ENCODE measurements around the gene RACGAP1. TPM values are rescaled to one million over a fixed set of nuclear protein-coding genes. Genes with fewer than 3 reads are reported as not detected.

The RACGAP1 gene
- total and polyA plus RNA-seq, 2 experiments from 2014 or later, result 19.0 to 52.8 TPM

DNA sequence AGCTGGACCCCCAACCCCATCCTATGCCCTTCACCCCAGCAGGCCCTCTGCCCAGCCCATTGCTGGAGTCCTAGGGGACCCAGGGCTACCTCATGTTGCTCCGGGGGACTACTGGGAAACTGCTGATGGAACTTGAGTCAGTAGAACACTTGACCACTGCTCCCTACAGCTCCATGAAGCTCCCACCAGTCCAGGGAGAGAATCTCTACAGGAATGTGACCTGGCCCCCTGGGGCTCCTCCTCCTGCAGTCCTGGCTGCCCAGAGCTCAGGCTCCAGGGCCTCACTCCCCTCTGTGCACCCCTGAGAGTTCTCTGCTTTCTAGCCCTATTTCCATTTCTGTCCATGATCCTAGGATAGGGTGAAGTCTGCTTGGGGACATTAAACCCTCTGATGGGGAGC is 85.6 kb downstream of the RACGAP1 start:
- no peaks in the 10 kb centered on the region for H4K20me1 ChIP-seq (replicated peaks; ENCODE audit: insufficient read depth)
- TF ChIP-seq, protein P1, sequence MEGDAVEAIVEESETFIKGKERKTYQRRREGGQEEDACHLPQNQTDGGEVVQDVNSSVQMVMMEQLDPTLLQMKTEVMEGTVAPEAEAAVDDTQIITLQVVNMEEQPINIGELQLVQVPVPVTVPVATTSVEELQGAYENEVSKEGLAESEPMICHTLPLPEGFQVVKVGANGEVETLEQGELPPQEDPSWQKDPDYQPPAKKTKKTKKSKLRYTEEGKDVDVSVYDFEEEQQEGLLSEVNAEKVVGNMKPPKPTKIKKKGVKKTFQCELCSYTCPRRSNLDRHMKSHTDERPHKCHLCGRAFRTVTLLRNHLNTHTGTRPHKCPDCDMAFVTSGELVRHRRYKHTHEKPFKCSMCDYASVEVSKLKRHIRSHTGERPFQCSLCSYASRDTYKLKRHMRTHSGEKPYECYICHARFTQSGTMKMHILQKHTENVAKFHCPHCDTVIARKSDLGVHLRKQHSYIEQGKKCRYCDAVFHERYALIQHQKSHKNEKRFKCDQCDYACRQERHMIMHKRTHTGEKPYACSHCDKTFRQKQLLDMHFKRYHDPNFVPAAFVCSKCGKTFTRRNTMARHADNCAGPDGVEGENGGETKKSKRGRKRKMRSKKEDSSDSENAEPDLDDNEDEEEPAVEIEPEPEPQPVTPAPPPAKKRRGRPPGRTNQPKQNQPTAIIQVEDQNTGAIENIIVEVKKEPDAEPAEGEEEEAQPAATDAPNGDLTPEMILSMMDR (conservative IDR thresholded peaks at IDR 0.05; ENCODE audit: low read depth in 2 of 2), result no peak
- TF ChIP-seq STAT1 (IDR thresholded peaks at IDR 0.05; ENCODE audit: unreplicated experiment), result no peak
- TF ChIP-seq CREB1 (CRISPR knock-in tag; IDR thresholded peaks at IDR 0.05; ENCODE audit: low read depth), result no peak
- no peak for TF ChIP-seq ZNF114 (CRISPR knock-in tag; IDR thresholded peaks at IDR 0.05)
- no peak for TF ChIP-seq ZNF331 (CRISPR knock-in tag; IDR thresholded peaks at IDR 0.05; ENCODE audit: low read depth)
- no peak for TF ChIP-seq EZH2phosphoT487 (IDR thresholded peaks at IDR 0.05; ENCODE audit: unreplicated experiment)
- TF ChIP-seq POLR2AphosphoS5 (IDR thresholded peaks at IDR 0.05; ENCODE audit: low read depth), result no peak
- no peak for TF ChIP-seq EZH2 (IDR thresholded peaks at IDR 0.05; ENCODE audit: low read depth, unreplicated experiment)
- TF ChIP-seq NANOG (IDR thresholded peaks at IDR 0.05; ENCODE audit: borderline replicate concordance), result no peak
- TF ChIP-seq, protein P2, sequence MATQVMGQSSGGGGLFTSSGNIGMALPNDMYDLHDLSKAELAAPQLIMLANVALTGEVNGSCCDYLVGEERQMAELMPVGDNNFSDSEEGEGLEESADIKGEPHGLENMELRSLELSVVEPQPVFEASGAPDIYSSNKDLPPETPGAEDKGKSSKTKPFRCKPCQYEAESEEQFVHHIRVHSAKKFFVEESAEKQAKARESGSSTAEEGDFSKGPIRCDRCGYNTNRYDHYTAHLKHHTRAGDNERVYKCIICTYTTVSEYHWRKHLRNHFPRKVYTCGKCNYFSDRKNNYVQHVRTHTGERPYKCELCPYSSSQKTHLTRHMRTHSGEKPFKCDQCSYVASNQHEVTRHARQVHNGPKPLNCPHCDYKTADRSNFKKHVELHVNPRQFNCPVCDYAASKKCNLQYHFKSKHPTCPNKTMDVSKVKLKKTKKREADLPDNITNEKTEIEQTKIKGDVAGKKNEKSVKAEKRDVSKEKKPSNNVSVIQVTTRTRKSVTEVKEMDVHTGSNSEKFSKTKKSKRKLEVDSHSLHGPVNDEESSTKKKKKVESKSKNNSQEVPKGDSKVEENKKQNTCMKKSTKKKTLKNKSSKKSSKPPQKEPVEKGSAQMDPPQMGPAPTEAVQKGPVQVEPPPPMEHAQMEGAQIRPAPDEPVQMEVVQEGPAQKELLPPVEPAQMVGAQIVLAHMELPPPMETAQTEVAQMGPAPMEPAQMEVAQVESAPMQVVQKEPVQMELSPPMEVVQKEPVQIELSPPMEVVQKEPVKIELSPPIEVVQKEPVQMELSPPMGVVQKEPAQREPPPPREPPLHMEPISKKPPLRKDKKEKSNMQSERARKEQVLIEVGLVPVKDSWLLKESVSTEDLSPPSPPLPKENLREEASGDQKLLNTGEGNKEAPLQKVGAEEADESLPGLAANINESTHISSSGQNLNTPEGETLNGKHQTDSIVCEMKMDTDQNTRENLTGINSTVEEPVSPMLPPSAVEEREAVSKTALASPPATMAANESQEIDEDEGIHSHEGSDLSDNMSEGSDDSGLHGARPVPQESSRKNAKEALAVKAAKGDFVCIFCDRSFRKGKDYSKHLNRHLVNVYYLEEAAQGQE (IDR thresholded peaks at IDR 0.05; ENCODE audit: unreplicated experiment), result no peak
- TF ChIP-seq, protein P3, sequence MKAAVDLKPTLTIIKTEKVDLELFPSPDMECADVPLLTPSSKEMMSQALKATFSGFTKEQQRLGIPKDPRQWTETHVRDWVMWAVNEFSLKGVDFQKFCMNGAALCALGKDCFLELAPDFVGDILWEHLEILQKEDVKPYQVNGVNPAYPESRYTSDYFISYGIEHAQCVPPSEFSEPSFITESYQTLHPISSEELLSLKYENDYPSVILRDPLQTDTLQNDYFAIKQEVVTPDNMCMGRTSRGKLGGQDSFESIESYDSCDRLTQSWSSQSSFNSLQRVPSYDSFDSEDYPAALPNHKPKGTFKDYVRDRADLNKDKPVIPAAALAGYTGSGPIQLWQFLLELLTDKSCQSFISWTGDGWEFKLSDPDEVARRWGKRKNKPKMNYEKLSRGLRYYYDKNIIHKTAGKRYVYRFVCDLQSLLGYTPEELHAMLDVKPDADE (IDR thresholded peaks at IDR 0.05), result no peak
- TF ChIP-seq, protein P4, sequence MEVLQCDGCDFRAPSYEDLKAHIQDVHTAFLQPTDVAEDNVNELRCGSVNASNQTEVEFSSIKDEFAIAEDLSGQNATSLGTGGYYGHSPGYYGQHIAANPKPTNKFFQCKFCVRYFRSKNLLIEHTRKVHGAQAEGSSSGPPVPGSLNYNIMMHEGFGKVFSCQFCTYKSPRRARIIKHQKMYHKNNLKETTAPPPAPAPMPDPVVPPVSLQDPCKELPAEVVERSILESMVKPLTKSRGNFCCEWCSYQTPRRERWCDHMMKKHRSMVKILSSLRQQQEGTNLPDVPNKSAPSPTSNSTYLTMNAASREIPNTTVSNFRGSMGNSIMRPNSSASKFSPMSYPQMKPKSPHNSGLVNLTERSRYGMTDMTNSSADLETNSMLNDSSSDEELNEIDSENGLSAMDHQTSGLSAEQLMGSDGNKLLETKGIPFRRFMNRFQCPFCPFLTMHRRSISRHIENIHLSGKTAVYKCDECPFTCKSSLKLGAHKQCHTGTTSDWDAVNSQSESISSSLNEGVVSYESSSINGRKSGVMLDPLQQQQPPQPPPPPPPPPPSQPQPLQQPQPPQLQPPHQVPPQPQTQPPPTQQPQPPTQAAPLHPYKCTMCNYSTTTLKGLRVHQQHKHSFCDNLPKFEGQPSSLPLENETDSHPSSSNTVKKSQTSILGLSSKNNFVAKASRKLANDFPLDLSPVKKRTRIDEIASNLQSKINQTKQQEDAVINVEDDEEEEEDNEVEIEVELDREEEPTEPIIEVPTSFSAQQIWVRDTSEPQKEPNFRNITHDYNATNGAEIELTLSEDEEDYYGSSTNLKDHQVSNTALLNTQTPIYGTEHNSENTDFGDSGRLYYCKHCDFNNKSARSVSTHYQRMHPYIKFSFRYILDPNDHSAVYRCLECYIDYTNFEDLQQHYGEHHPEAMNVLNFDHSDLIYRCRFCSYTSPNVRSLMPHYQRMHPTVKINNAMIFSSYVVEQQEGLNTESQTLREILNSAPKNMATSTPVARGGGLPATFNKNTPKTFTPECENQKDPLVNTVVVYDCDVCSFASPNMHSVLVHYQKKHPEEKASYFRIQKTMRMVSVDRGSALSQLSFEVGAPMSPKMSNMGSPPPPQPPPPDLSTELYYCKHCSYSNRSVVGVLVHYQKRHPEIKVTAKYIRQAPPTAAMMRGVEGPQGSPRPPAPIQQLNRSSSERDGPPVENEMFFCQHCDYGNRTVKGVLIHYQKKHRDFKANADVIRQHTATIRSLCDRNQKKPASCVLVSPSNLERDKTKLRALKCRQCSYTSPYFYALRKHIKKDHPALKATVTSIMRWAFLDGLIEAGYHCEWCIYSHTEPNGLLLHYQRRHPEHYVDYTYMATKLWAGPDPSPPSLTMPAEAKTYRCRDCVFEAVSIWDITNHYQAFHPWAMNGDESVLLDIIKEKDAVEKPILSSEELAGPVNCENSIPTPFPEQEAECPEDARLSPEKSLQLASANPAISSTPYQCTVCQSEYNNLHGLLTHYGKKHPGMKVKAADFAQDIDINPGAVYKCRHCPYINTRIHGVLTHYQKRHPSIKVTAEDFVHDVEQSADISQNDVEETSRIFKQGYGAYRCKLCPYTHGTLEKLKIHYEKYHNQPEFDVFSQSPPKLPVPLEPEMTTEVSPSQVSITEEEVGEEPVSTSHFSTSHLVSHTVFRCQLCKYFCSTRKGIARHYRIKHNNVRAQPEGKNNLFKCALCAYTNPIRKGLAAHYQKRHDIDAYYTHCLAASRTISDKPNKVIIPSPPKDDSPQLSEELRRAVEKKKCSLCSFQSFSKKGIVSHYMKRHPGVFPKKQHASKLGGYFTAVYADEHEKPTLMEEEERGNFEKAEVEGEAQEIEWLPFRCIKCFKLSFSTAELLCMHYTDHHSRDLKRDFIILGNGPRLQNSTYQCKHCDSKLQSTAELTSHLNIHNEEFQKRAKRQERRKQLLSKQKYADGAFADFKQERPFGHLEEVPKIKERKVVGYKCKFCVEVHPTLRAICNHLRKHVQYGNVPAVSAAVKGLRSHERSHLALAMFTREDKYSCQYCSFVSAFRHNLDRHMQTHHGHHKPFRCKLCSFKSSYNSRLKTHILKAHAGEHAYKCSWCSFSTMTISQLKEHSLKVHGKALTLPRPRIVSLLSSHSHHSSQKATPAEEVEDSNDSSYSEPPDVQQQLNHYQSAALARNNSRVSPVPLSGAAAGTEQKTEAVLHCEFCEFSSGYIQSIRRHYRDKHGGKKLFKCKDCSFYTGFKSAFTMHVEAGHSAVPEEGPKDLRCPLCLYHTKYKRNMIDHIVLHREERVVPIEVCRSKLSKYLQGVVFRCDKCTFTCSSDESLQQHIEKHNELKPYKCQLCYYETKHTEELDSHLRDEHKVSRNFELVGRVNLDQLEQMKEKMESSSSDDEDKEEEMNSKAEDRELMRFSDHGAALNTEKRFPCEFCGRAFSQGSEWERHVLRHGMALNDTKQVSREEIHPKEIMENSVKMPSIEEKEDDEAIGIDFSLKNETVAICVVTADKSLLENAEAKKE (CRISPR knock-in tag; IDR thresholded peaks at IDR 0.05), result no peak
- no peak for TF ChIP-seq JUNB (IDR thresholded peaks at IDR 0.05; ENCODE audit: unreplicated experiment)
- Mint-ChIP-seq H3K36me3 (ENCODE audit: low read depth) (no peaks in the 10 kb centered on the region), H3K9me3 (no peaks in the 10 kb centered on the region), H3K27me3 (ENCODE audit: insufficient read depth, low read depth, poor library complexity) (peaks cover 6% of the 10 kb centered on the region), H3K4me1 (peaks cover 17% of the 10 kb centered on the region), H3K27ac (no peak overlapping the region), H3K4me3 (no peak overlapping the region)
- no peaks in the 10 kb centered on the region for H3K27me3 ChIP-seq (ENCODE audit: insufficient read depth)
- H3K4me1 ChIP-seq (ENCODE audit: insufficient read depth), result no peaks in the 10 kb centered on the region
- no peak overlapping the region for H3K4me3 ChIP-seq
- H3F3A ChIP-seq (replicated peaks; ENCODE audit: low read depth), result no peaks in the 10 kb centered on the region
- no peak for DNase-seq (ENCODE audit: low spot score)
- no peak overlapping the region for H3K27ac ChIP-seq (ENCODE audit: low read depth)
- H3K36me3 ChIP-seq (ENCODE audit: insufficient read depth), result no peaks in the 10 kb centered on the region
- H2AFZ ChIP-seq, result no peak overlapping the region
- no peak overlapping the region for H3K4me2 ChIP-seq
- peak; percentile 23; the same call in 2 of the 3 replicates for ATAC-seq
- H3K79me2 ChIP-seq (replicated peaks; ENCODE audit: insufficient read depth), result no peaks in the 10 kb centered on the region
- 0 out of 2 replicates have a peak, but pooled peaks cover under 1% of the 10 kb centered on the region for H3K9me2 ChIP-seq (ENCODE audit: insufficient read depth)

All from GM23338 (cell line).